AG04449 (cell line): ENCODE results near the gene EFTUD2.

Source experiments
- CTCF ChIA-PET: fragments of 350-600 bp; formaldehyde crosslinking; extraction: SDS; loops from one replicate; lab custom pipeline; 2021; ENCODE audit warnings: antibody characterized with exemption; lab: Yijun Ruan, JAX
- POLR2A ChIA-PET: fragments of 400-600, 350-600 bp; formaldehyde crosslinking; extraction: SDS; loops from one replicate; lab custom pipeline; 2020; ENCODE audit warnings: antibody characterized with exemption, inconsistent platforms; lab: Yijun Ruan, JAX
- DNase-seq: peaks from one replicate; pipeline ENCODE4 v3.0.0-alpha.2; 2010; ENCODE audit warnings: low read depth, low spot score
- H3K4me3 ChIP-seq: 2 replicates; pipeline ENCODE4 v1.5.1; 2011; ENCODE audit warnings: low read depth, mild to moderate bottlenecking, control low read depth, low read length
- TF ChIP-seq, protein P1 (sequence below): IDR thresholded peaks from one replicate; pipeline ENCODE4 v1.5.1; 2011; ENCODE audit warnings: mild to moderate bottlenecking, moderate library complexity, low read length, control low read depth, inconsistent platforms; ENCODE audit not compliant: insufficient read depth; ENCODE audit errors: missing control alignments

EFTUD2 gene

DNA sequence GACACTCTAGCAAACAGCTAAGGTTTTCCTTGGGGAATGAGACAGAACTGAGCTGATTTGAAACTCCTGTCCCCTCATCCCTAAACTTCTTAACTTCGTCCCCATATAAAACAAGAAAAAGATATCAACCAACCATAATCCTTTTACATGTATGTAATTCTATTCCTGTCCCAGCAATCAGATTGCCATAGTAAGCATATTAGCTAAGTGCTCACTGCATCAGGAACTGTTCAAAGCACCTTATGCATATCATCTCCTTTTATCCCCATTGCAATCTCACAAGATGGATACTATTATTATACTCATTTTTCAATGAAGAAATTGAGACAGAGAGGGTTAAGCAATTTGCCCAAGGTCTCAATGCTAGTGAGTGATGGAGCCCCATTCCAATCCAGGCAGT is 41.5 kb upstream of the EFTUD2 start:
- ChIA-PET CTCF (interaction anchor here (1.0 to 7.2 kb wide), 6 partner anchors 10 to 195 kb away, joined by 3 to 54 read pairs (median 6); partner anchors contain the start of gene ACBD4), POLR2A (interaction anchor here (0.6 kb wide), 1 partner anchor 10 kb away, joined by 3 read pairs; no protein-coding TSS in a partner anchor)
- no peak for DNase-seq
- no peak overlapping the region for H3K4me3 ChIP-seq
- TF ChIP-seq, protein P1, sequence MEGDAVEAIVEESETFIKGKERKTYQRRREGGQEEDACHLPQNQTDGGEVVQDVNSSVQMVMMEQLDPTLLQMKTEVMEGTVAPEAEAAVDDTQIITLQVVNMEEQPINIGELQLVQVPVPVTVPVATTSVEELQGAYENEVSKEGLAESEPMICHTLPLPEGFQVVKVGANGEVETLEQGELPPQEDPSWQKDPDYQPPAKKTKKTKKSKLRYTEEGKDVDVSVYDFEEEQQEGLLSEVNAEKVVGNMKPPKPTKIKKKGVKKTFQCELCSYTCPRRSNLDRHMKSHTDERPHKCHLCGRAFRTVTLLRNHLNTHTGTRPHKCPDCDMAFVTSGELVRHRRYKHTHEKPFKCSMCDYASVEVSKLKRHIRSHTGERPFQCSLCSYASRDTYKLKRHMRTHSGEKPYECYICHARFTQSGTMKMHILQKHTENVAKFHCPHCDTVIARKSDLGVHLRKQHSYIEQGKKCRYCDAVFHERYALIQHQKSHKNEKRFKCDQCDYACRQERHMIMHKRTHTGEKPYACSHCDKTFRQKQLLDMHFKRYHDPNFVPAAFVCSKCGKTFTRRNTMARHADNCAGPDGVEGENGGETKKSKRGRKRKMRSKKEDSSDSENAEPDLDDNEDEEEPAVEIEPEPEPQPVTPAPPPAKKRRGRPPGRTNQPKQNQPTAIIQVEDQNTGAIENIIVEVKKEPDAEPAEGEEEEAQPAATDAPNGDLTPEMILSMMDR = no peak

DNA sequence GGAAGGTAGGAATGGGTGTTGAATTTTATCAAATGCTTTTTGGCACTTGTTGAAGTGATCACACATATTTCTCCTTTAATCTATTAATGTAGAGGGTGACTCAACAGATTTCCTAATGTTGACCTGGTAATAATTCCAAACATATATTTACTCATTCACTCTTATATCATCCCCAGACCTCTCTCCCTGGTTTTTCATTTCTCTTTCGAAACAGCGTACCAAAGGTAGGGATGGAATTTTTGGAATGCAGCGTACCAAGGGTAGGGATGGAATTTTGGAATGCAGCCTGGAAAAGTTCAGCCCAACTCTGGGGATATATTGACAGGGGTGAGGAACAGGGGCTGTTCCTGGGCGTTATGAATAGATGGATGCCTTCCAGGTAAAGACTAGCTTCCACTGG is 41.1 kb upstream of the EFTUD2 start:
- ChIA-PET POLR2A (no interaction called here), CTCF (interaction anchor here (1.0 to 7.2 kb wide), 7 partner anchors 9 to 195 kb away, joined by 3 to 54 read pairs (median 6); partner anchors contain the start of gene ACBD4)
- H3K4me3 ChIP-seq = no peak overlapping the region
- DNase-seq = no peak
- TF ChIP-seq, protein P1 = no peak

DNA sequence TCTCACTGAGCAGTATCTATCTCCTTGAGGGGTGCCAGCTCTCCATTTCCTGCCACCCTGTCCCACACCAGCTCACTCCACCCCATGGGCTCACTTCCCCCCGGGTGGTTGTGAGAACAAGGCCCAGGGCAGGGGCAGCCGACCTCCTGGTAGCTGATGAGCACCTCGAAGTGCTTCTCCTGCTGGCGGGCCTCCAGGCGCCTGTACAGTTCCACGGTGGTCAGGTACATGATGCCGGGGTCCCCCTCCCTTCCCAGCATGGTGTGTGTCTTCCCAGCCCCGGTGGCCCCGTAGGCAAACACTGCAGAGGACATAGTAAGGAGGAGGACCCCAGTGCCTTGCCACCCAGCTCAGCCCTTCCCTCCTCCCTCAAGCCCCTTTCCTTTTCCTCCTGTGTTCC is 35.9 kb upstream of the EFTUD2 start:
- TF ChIP-seq, protein P1 = no peak
- CTCF ChIA-PET = interaction anchor here (7.2 kb wide), 1 partner anchor 14 kb away, joined by 54 read pairs; no protein-coding TSS in a partner anchor
- POLR2A ChIA-PET = no interaction called here
- no peak overlapping the region for H3K4me3 ChIP-seq
- no peak for DNase-seq

DNA sequence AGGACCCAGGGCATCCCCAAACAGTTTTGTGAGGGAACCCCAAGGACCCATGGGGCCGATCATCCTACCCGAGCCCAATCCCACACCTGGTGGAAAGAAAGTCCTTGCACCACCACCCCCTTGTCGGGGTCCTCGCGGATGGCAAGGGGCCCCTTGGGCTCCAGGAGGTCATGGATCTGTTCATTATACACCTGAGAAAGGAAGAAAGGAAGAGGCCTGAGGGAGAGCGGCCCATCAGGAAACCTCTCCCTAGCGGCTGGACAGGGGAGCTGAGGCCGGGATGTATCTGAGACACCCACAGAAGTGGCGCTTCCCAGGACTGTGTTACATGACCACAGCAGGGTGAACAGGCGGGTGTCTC is 35.5 kb upstream of the EFTUD2 start:
- ChIA-PET CTCF (interaction anchor here (7.2 kb wide), 1 partner anchor 14 kb away, joined by 54 read pairs; no protein-coding TSS in a partner anchor), POLR2A (no interaction called here)
- no peak overlapping the region for H3K4me3 ChIP-seq
- TF ChIP-seq, protein P1 = no peak
- no peak for DNase-seq

DNA sequence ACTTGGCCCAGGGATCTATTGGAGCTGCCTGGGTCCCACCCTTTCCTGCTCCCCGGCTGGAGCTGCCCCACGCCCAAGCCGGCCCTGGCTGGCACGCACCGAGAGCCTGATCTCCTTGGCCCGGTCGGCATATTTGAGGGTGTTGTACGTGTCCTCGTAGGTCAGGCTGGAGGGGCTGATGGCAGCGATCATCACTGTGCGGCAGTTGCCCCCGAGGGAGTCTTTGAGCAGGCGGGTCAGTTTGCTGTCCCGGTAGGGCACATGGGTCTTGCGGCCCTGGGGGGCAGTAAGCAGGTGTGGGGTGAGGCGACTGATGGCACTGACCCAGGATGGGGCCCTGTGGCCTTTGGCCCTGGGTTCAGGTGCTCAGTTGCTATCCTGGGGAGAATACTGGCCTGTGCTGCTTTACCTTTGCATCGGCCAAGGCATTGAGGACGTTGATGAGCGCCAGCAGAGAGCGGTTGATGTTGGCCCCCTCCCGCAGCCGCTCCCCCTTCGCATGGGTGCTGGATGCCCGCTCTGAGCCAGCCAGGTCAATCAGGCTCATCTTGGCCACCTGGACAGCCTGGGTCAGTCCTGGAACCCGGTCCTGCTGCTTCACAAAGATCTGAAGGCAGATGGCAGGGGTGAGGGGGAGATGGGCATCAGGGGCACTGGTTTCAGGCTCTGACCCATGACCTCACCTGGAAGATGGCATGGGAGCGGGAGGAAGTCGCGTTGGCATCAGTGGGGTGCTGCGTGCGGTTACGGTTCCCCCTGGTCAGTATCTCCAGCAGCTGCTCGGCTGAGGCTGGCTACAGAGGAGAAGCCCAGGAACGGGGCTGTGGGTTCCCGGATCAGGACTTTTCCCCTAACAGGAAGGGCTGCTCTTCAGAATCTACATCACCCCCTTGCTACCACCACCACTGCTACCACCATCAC is 34.8 kb upstream of the EFTUD2 start:
- CTCF ChIA-PET = interaction anchor here (6.3 to 7.2 kb wide), 2 partner anchors 13 to 86 kb away, joined by 49 to 54 read pairs; no protein-coding TSS in a partner anchor
- no peak for DNase-seq
- H3K4me3 ChIP-seq = no peak overlapping the region
- TF ChIP-seq, protein P1 = no peak
- POLR2A ChIA-PET = no interaction called here

DNA sequence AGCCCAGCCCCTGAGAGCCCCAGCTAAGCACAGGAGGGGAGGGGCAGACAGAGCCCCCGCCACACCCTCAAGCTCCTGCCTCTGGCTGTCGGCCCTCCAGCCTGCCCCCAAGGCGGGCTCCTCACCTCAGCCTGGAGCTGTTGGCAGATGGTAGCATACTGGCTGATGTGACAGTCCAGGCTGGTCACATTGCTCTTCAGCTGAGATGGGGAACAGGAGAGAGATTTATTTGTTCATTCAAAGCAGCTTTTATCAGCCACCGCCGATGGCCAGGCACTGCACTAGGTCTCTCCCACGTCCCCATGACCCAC is 33.5 kb upstream of the EFTUD2 start:
- DNase-seq = no peak
- POLR2A ChIA-PET = no interaction called here
- CTCF ChIA-PET = interaction anchor here (1.4 to 6.3 kb wide), 3 partner anchors 9 to 88 kb away, joined by 5 to 52 read pairs (median 49); no protein-coding TSS in a partner anchor
- H3K4me3 ChIP-seq = no peak overlapping the region
- TF ChIP-seq, protein P1 = no peak
